HCT116 (cell line): ENCODE measurements around the gene GMDS. TPM values are rescaled to one million over a fixed set of nuclear protein-coding genes. Genes with fewer than 3 reads are reported as not detected.

ENCODE experiments used
- ATAC-seq: fragments of 200-7000 bp; cut with Tn5 transposase; 2 replicates; pipeline ENCODE4 v1.9.1; 2020; ENCODE audit warnings: mild to moderate bottlenecking, moderate library complexity
- BruUV-seq: library from RNA; stranded (reverse); fragments of 400-500 nt; replicated peaks from 2 replicates; lab custom pipeline; 2021; lab: Mats Ljungman, UMichigan
- CTCF ChIA-PET: fragments of 300-600 bp; sonication (Branson Sonifier 250); formaldehyde crosslinking; loops from one replicate; lab custom pipeline; 2021; ENCODE audit warnings: antibody characterized with exemption; lab: Charles Lee
- POLR2A ChIA-PET: fragments of 300-600, 350-600 bp; sonication (Branson Sonifier 250); formaldehyde crosslinking; loops from one replicate; lab custom pipeline; 2021; ENCODE audit warnings: antibody characterized with exemption; lab: Charles Lee
- RAD21 ChIA-PET, 2 experiments: fragments of 300-600 bp; sonication (Branson Sonifier 250); formaldehyde crosslinking; loops; one replicate each; lab custom pipeline; 2023; ENCODE audit warnings: low total read pairs in 2 of 2; ENCODE audit not compliant: uncharacterized antibody in 2 of 2, unreplicated experiment in 2 of 2, low non-redundant PET in 1 of 2; lab: Charles Lee
- DNase-seq: peaks from one replicate; pipeline ENCODE4 v3.0.0-alpha.2; 2010; ENCODE audit warnings: low read depth, low spot score
- H2AFZ ChIP-seq: fragments of 200-600 bp; shearing (Covaris generic), sonication (generic); 2 replicates; pipeline ENCODE4 v1.6.1; 2017; ENCODE audit warnings: low read depth, mixed run types, mixed read lengths, antibody characterized with exemption, low read length; ENCODE audit not compliant: poor library complexity, severe bottlenecking
- H3K27ac ChIP-seq: 2 replicates; pipeline ENCODE4 v1.5.1; 2012; ENCODE audit warnings: low read depth, low read length
- H3K27me3 ChIP-seq: fragments of 200-600 bp; sonication (generic); 2 replicates; pipeline ENCODE4 v1.6.1; 2016; ENCODE audit warnings: mixed run types, low read length, mixed read lengths; ENCODE audit not compliant: insufficient read depth
- H3K36me3 ChIP-seq, 2 experiments: fragments of 200-500 bp in 1 of 2; fragments of 200-600 bp in 1 of 2; sonication (Bioruptor generic) in 1 of 2; sonication (generic) in 1 of 2; 2 replicates each; pipeline versions ENCODE4 v1.5.1 to v1.6.1; 2014 to 2016; ENCODE audit warnings: low read length in 2 of 2, inconsistent platforms in 1 of 2, mixed read lengths in 1 of 2, mixed run types in 1 of 2; ENCODE audit not compliant: insufficient read depth in 2 of 2, control insufficient read depth in 1 of 2
- H3K4me1 ChIP-seq, 2 experiments: fragments of 200-600 bp in 1 of 2; sonication (generic) in 1 of 2; 2 replicates each; pipeline versions ENCODE4 v1.5.1 to v1.6.1; 2012 to 2017; ENCODE audit warnings: low read length in 2 of 2, inconsistent platforms in 1 of 2, mild to moderate bottlenecking in 1 of 2, mixed read lengths in 1 of 2, mixed run types in 1 of 2, moderate library complexity in 1 of 2; ENCODE audit not compliant: insufficient read depth in 2 of 2, control insufficient read depth in 1 of 2
- H3K4me2 ChIP-seq: fragments of 200-600 bp; sonication (generic); 2 replicates; pipeline ENCODE4 v1.6.1; 2017; ENCODE audit warnings: mixed run types, low read length, mixed read lengths
- H3K4me3 ChIP-seq, 2 experiments: fragments of 200-600 bp in 1 of 2; sonication (generic) in 1 of 2; replicated peaks in 1 of 2; 2 replicates each; pipeline ENCODE4 v1.5.1; 2011 to 2016; ENCODE audit warnings: low read length in 2 of 2, control low read depth in 1 of 2, low read depth in 1 of 2, mild to moderate bottlenecking in 1 of 2, mixed read lengths in 1 of 2, mixed run types in 1 of 2
- H3K79me2 ChIP-seq: fragments of 200-600 bp; sonication (generic); 2 replicates; pipeline ENCODE4 v1.6.1; 2017; ENCODE audit warnings: mild to moderate bottlenecking, mixed run types, low read length, moderate library complexity, mixed read lengths; ENCODE audit not compliant: insufficient read depth
- H3K9ac ChIP-seq: fragments of 200-600 bp; sonication (generic); 2 replicates; pipeline ENCODE4 v1.6.1; 2016; ENCODE audit warnings: low read length, mixed read lengths
- H3K9me2 ChIP-seq: fragments of 200-600 bp; sonication (generic), shearing (Covaris generic); 2 replicates; pipeline ENCODE4 v1.6.1; 2017; ENCODE audit warnings: mixed run types, mild to moderate bottlenecking, moderate library complexity; ENCODE audit not compliant: insufficient read depth
- H3K9me3 ChIP-seq, 2 experiments: fragments of 200-500 bp in 1 of 2; fragments of 200-600 bp in 1 of 2; sonication (Bioruptor generic) in 1 of 2; sonication (generic) in 1 of 2; 2 replicates each; pipeline ENCODE4 v1.6.1; 2014 to 2017; ENCODE audit warnings: low read length in 2 of 2, mixed read lengths in 2 of 2, inconsistent platforms in 1 of 2, low read depth in 1 of 2, mild to moderate bottlenecking in 1 of 2, mixed run types in 1 of 2, moderate library complexity in 1 of 2; ENCODE audit not compliant: control insufficient read depth in 1 of 2, insufficient read depth in 1 of 2
- H4K20me1 ChIP-seq: fragments of 200-600 bp; sonication (generic), shearing (Covaris generic); 2 replicates; pipeline ENCODE4 v1.6.1; 2017; ENCODE audit warnings: mixed run types, mild to moderate bottlenecking, moderate library complexity; ENCODE audit not compliant: insufficient read depth
- CEBPB ChIP-seq: IDR thresholded peaks from 2 replicates; pipeline ENCODE4 v1.6.1; 2012; ENCODE audit warnings: low read depth
- CTCF ChIP-seq, 3 experiments: fragments of 200-600 bp in 1 of 3; sonication (generic) in 1 of 3; IDR thresholded peaks in 2 of 3; conservative IDR thresholded peaks in 1 of 3; 2 replicates each; pipeline ENCODE4 v1.5.1; 2012 to 2017; ENCODE audit warnings: low read depth in 2 of 3, low read length in 2 of 3, antibody characterized with exemption in 1 of 3, borderline replicate concordance in 1 of 3, control low read depth in 1 of 3, mild to moderate bottlenecking in 1 of 3, mixed read lengths in 1 of 3, mixed run types in 1 of 3, moderate library complexity in 1 of 3; ENCODE audit not compliant: insufficient read depth in 1 of 3
- ELF1 ChIP-seq: IDR thresholded peaks from 2 replicates; pipeline ENCODE4 v1.6.1; 2012; ENCODE audit warnings: low read depth, borderline replicate concordance
- EZH2phosphoT487 ChIP-seq: fragments of 200-600 bp; IDR thresholded peaks from 2 replicates; pipeline ENCODE4 v1.6.1; 2018; ENCODE audit warnings: antibody characterized with exemption, borderline replicate concordance
- FOSL1 ChIP-seq: IDR thresholded peaks from 2 replicates; pipeline ENCODE4 v1.6.1; 2012; ENCODE audit warnings: low read depth
- JUND ChIP-seq: IDR thresholded peaks from 2 replicates; pipeline ENCODE4 v1.6.1; 2012
- MAX ChIP-seq: IDR thresholded peaks from 2 replicates; pipeline ENCODE4 v1.6.1; 2012
- POLR2A ChIP-seq: IDR thresholded peaks from 2 replicates; pipeline ENCODE4 v1.7.0; 2011; ENCODE audit warnings: borderline replicate concordance; ENCODE audit not compliant: insufficient read depth, insufficient read length; ENCODE audit errors: extremely low read depth
- POLR2AphosphoS5 ChIP-seq: IDR thresholded peaks from 2 replicates; pipeline ENCODE4 v1.6.1; 2011; ENCODE audit warnings: mild to moderate bottlenecking, low read depth, low read length, moderate library complexity
- RAD21 ChIP-seq: IDR thresholded peaks from 2 replicates; pipeline ENCODE4 v1.6.1; 2012; ENCODE audit warnings: low read depth, mild to moderate bottlenecking
- SIN3A ChIP-seq: IDR thresholded peaks from 2 replicates; pipeline ENCODE4 v1.6.1; 2012; ENCODE audit warnings: low read depth
- SP1 ChIP-seq: IDR thresholded peaks from 2 replicates; pipeline ENCODE4 v1.6.1; 2012; ENCODE audit warnings: low read depth
- TCF7L2 ChIP-seq: IDR thresholded peaks from 2 replicates; pipeline ENCODE4 v1.7.0; 2011; ENCODE audit warnings: borderline replicate concordance, inconsistent platforms; ENCODE audit not compliant: insufficient read depth, insufficient read length; ENCODE audit errors: extremely low read depth
- YY1 ChIP-seq: IDR thresholded peaks from 2 replicates; pipeline ENCODE4 v1.6.1; 2011; ENCODE audit warnings: low read length, low read depth, moderate library complexity, mild to moderate bottlenecking; ENCODE audit not compliant: insufficient replicate concordance; ENCODE audit errors: extremely low read depth
- ZBTB33 ChIP-seq: IDR thresholded peaks from 2 replicates; pipeline ENCODE4 v1.6.1; 2011; ENCODE audit warnings: mild to moderate bottlenecking, low read length, moderate library complexity; ENCODE audit not compliant: insufficient replicate concordance; ENCODE audit errors: extremely low read depth
- ZFX ChIP-seq: fragments of 450-650 bp; IDR thresholded peaks from 2 replicates; pipeline ENCODE4 v1.6.1; 2017
- ZNF274 ChIP-seq: fragments of 200-500 bp; sonication (Bioruptor generic); IDR thresholded peaks from 2 replicates; pipeline ENCODE4 v1.6.1; 2014; ENCODE audit warnings: mild to moderate bottlenecking, low read depth, low read length, inconsistent platforms
- intact Hi-C: fragments of 100-400 bp; cut with micrococcal nuclease; formaldehyde crosslinking; loops from 2 replicates; pipeline ENCODE4 v1.10.0; 2022
- total RNA-seq: library from RNA; stranded (reverse); gene quantifications from one replicate; pipeline ENCODE4 v1.2.1, GENCODE V29; 2021; ENCODE audit not compliant: unreplicated experiment

Gene GMDS
- total RNA-seq, 1 experiment from 2014 or later, result 34.4 TPM

GRCh38 chr6:2020909-2021308 is 224.5 kb downstream of the GMDS start (continued):
- TF ChIP-seq ZBTB33, result no peak
- TF ChIP-seq POLR2A, result no peak

GRCh38 chr6:2019051-2019450 is 226.4 kb downstream of the GMDS start:
- no peak overlapping the region for H3K4me3 ChIP-seq
- ChIA-PET RAD21 (no interaction called here), CTCF (no interaction called here), POLR2A (no interaction called here)
- H3K27me3 ChIP-seq, result no peaks in the 10 kb centered on the region
- no peaks in the 10 kb centered on the region for H4K20me1 ChIP-seq
- intact Hi-C loops, result no loop called here
- ATAC-seq (no peak), DNase-seq (no peak)
- no peak overlapping the region for H3K4me2 ChIP-seq
- no TSS peak for BruUV-seq
- H3K4me1 ChIP-seq, result no peaks in the 10 kb centered on the region
- no peaks in the 10 kb centered on the region for H3K9me2 ChIP-seq
- no peaks in the 10 kb centered on the region for H3K79me2 ChIP-seq
- no peak overlapping the region for H3K27ac ChIP-seq
- H3K9ac ChIP-seq, result no peak overlapping the region
- H2AFZ ChIP-seq, result no peak overlapping the region
- TF ChIP-seq SP1 (no peak), ZFX (no peak), CEBPB (no peak), ELF1 (no peak), CTCF (IDR thresholded peaks at IDR 0.05 in 2 of 3, conservative IDR thresholded peaks at IDR 0.05 in 1 of 3; ENCODE audit: borderline replicate concordance in 1 of 3, insufficient read depth in 1 of 3, low read depth in 2 of 3, low read length in 2 of 3) (no peak), FOSL1 (no peak), JUND (no peak), RAD21 (no peak), YY1 (no peak), ZBTB33 (no peak), TCF7L2 (no peak), POLR2AphosphoS5 (no peak), EZH2phosphoT487 (no peak), MAX (no peak), ZNF274 (no peak), SIN3A (no peak)
- H3K9me3 ChIP-seq, result no peaks in the 10 kb centered on the region
- H3K36me3 ChIP-seq, result no peaks in the 10 kb centered on the region
